Measurements from ENCODE around the gene NUP205.

The NUP205 gene, protein sequence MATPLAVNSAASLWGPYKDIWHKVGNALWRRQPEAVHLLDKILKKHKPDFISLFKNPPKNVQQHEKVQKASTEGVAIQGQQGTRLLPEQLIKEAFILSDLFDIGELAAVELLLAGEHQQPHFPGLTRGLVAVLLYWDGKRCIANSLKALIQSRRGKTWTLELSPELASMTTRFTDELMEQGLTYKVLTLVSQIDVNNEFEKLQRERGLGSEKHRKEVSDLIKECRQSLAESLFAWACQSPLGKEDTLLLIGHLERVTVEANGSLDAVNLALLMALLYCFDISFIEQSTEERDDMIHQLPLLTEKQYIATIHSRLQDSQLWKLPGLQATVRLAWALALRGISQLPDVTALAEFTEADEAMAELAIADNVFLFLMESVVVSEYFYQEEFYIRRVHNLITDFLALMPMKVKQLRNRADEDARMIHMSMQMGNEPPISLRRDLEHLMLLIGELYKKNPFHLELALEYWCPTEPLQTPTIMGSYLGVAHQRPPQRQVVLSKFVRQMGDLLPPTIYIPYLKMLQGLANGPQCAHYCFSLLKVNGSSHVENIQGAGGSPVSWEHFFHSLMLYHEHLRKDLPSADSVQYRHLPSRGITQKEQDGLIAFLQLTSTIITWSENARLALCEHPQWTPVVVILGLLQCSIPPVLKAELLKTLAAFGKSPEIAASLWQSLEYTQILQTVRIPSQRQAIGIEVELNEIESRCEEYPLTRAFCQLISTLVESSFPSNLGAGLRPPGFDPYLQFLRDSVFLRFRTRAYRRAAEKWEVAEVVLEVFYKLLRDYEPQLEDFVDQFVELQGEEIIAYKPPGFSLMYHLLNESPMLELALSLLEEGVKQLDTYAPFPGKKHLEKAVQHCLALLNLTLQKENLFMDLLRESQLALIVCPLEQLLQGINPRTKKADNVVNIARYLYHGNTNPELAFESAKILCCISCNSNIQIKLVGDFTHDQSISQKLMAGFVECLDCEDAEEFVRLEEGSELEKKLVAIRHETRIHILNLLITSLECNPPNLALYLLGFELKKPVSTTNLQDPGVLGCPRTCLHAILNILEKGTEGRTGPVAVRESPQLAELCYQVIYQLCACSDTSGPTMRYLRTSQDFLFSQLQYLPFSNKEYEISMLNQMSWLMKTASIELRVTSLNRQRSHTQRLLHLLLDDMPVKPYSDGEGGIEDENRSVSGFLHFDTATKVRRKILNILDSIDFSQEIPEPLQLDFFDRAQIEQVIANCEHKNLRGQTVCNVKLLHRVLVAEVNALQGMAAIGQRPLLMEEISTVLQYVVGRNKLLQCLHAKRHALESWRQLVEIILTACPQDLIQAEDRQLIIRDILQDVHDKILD (N-terminal part only)

DNA sequence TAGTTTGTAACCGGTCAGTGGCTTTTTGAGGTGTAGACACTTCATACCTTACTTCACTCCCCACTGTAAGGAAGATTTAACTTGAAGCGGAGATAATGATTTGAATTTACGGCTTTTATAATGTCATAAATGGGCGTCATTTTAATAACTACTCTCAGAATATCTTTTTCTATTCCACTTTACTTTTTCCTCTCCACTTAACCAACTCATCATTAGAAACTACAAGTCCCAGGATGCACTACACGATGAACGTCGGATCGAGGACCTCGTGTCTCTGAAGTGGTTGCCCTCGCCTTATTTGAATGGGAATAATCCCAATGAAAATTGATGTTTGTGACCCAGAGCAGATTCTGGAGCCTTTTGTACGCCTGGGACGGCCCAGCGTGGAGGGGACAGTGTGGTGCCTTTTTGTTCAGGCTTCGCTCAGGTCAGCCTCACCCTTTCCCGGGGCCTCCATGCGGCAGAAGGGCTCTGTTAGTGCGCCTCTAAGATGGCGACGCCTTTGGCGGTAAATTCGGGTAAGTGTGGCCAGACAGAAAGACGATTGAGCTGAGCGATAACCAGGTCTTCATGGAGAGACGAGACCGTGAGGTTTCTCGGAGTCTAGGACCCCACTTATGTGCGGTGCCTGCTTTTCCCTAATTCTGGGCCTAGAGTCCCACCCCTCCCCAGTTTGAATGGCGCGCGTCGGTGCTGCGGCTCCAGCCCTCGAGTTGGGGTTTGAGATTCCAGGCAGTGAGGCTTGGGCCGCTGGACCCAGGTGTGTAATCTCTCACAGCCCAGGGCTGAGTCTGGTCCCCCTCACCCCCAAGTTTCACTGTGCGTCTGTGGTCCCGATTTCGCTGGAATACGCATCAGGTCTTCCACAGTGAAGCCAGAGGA, at the start of gene NUP205:
TSS of gene NUP205 (plus strand) at position 463 of the 882 bp plus-strand sequence. CDS start at position 491, 28 bp downstream.
- DNase-seq (ENCODE audit: low spot score) = peak; percentile 78

DNA sequence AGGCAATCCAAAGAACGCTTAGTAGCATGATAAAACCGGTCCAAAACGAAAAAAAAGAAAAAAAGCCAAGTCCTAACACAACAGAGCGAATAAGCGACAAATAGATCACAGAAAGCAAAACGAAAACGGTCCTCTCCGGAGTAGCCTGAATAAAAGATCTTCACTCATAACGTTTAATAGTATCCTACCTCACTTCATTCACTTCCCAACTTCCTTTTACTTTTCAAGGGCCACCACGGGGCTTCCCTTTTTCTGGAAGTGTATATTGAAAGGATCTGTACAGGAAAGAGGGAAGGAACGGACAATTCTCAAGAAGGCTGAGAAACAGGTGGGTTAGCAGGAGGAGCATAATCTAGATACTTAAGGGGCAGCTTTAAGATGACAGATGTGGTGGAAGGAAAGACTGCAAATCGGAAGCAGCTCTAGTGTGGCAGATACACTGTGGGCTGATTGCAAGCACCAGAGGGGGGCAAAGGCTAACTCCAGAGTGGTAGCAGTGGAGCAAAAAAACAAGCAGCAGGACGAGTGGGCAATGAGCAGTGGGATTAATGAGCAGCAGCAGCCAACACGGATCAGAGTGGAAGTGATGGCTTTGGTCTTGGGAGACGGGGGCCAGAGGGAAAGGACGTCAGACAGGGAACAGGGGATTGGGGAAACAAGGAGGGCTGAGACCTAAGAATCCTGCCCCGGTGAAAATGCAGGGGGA, 48.7 kb upstream of the NUP205 start:
- peak; percentile 43 for DNase-seq (ENCODE audit: low spot score)

DNA sequence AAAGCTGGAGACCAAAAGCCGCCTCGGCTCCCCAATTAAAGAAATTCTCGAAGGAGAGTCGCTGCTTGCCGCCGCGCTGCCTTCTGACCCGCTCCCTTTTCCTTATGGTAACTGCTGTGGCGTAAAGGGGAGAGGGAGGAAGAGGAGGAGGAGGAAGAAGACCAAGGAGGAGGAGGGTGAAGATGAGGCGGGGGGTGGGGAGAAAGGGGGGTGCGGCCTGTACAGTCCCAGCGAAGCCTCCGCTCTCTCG, 48.2 kb upstream of the NUP205 start:
- DNase-seq (ENCODE audit: low spot score) = no peak

DNA sequence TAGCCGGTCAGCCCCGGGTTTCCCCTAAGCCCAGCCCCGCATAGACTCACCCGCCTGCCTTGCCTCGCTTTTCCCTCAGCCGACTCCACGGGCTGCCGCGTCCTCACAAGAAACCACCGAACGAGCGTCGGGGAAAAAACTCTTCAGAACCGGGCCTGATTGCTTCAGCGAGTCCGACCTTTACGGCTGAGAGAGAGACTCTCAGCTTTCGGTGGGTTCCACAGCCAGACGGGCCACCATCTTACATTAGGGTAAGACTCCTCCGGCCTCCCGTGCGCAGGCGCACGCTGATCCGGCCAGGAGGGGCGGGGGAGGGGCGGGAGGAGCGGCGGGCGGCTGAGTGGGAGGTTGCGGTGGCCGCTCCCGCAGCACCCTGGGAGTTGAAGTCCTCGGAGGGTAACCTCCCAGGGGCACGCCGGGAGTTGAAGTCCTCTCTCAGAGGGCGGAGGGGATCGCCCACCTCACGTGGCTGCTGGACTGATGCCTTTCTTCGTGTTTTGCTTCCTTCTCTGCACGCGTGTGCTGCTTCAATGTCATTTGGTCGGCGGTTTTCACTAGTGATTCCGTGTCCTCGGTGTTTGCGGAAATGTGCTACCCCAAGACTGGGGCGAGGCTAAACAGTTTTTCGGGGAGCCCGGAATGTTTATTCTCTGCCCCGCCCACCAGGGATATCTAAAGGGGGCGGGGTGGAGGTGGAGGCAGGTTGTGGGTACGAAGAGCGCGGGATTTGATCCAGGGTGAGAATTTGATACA, 47.7 kb upstream of the NUP205 start, which contains the start of gene CNOT4:
TSS of gene CNOT4 (minus strand) at position 264 of the 753 bp plus-strand sequence. CDS start 71,771 bp downstream, outside the sequence.
- DNase-seq (ENCODE audit: low spot score) = peak; percentile 96

DNA sequence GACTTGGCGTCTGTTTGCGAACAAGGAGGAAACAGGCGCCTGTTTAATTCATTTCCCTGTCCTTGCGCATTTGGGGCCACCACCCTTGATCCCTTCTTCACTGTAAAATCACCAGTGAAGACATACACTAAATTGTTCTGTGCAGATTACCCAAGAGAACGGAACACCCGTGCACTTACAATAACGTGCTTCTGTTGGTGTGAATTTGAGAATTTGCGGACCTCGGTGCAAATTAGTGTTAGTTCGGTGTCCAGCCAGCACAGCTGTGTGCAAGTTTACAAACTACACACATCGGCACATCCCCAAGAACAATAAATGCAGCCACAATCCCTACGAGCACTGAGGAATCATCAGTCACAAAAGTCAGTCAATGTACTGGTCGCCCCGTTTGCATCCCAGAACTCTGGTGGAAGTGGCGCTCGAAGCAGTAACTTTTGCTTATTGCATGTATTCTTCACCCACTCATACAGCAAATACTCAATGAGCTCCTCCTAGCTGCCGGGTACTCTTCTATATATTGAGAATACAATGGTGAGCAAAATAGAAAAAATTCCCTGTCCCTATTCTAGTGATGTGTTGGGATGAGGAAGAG, 47.0 kb upstream of the NUP205 start:
- peak; percentile 31 for DNase-seq (ENCODE audit: low spot score)

DNA sequence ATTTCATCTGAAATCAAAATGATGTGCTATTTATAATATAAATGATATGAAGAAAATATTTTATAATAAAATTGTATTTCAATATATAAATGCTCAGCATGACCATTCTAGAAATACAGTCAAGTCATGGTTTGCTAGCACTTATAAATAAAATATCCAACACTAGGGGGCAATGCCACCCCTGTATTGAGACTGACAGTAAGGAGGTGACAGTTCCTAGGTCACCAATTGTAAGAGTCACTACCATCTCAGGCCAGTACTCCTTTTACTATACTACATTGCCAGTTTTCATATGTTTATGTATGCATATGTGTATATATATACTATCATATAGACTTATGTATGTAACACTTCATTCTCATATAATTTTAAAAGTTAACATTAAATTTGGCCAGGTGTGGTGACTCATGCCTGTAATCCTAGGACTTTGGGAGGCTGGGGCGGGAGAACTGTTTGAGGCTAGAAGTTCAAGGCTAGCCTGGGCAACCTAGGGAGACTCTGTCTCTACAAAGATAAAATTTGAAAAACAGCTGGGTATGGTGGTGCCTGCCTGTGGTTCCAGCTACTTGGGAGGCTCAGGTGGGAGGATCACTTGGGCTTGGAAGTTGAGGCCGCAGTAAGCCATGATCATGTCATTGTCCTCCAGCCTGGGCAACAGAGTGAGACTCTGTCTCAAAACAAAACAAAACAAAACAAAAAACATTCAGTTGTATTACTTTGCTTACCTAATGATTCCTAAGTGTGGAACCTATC, 45.4 kb upstream of the NUP205 start:
- peak; percentile 74 for DNase-seq (ENCODE audit: low spot score)

DNA sequence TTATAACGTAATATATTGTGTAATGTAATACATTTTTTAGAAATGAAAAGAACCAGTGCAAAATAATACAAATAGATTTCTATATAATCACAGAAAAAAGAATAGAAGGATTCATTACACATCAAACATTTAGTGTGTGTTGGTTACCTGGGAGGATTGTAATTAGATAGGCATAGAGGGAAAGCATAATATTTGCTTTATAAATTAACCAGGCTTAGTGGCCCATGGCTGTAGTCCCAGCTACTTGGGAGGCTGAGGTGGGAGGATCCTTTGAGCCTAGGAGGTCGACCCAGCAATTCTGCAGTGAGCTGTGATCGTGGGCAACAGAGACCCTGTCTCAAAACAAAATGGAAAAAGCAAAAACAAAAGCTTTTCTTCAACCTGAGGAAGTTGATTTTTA, 42.9 kb upstream of the NUP205 start:
- DNase-seq (ENCODE audit: low spot score) = no peak

DNA sequence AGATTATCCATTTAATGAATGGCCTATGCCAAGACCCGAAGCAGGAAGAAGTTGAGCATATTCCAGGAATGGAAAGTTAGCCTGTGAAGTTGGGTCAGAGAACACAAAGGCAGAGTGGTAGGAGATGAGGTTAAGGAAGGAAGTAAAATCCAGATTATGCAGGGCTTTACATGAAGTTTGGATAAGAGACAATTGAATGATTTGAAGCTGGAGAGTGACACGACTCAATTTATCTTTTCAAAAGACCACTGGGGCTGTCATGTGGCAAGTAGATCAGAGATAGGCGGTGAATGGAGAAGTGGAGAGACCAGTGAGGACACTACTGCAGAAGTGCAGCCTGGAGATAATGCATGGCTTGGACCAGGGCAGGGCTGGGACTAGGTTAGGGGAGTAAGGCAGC, 40.7 kb upstream of the NUP205 start:
- no peak for DNase-seq (ENCODE audit: low spot score)

DNA sequence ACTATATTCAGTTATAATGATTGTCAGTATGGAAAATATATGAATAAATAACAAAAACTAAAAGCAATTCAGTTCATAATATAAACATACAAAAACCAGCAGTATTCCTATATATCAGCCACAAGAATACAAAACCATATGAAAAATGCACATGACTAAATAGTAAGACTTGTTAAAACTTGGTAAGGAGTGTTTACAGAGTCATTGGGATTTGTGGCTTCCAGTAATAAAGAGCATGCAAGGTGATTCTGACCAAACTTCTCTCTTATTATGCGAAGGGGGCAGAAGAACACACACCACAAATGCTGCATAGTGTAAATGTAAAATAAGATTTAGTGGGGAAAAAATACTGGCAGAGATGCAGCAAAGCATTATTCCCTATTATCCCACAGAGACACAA, 39.0 kb upstream of the NUP205 start:
- no peak for DNase-seq (ENCODE audit: low spot score)

DNA sequence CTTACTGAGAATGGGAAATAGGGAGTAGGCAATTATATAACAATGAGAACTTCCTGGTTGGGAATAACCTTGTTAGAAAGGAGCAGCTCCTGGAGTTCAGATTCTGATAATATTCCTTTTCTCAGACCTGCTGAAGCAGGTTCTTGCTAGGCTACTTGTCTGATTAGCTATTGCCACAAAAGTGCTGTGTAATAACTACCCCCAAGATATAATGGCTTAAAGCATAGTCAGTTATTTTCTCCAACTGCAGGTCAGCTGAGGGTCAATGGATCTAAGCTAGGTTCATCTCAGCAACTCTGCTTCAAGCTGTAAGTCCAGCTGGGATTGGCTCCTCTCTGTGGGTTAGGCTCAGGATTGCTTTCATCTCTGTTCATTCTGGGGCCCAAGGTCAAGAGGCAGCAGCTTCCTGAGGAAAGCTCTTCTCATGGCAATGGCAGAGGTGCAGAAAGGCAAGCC, 38.5 kb upstream of the NUP205 start:
- DNase-seq (ENCODE audit: low spot score) = no peak

DNA sequence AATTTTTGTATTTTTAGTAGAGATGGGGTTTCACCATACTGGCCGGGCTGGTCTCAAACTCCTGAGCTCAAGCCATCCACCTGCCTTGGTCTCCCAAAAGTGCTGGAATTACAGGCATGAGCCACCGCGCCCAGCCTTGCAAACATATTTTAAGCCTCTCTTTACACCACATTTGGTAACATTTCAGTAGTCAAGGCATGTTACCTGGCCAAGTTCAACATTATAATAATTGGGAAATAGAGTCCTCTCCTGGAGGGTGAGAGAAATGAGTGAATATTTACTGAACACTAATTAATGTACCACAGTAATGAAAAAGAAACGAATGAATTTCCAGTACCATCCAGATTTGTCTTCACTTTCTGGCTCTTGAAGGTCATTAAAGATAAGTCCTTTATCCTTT, 37.8 kb upstream of the NUP205 start:
- DNase-seq (ENCODE audit: low spot score) = no peak

DNA sequence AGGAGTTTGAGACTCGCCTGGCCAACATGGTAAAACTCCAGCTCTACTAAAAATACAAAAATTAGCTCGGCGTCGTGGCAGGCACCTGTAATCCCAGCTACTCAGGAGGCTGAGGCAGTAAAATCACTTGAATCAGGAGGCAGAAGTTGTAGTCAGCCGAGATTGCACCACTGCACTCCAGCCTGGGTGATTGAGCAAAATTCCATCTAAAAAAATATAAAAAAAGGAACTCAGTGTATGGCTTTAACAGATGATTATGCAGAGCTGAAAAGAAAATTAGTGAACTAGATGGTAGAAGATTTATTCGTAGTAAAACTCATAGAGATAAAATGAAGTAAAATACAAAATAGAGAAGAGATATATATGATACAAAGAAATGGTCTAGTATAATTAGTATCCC, 35.2 kb upstream of the NUP205 start:
- DNase-seq (ENCODE audit: low spot score) = no peak

DNA sequence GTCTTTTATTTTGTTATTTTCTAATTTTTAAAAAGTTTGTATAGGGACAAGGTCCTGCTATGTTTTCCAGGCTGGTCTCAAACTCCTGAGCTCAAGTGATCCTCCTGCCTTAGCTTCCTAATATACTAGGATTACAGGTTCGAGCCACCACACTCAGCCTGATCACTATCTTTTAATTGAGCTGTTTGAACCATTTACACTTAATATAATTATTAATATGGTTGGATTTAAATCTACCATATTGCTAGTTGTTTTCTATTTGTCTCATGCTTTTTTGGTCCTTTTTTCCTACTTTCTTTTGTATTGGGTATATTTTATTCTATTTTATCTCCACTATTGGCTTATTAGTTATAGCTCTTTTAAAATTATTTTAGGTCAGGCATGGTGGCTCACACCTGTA, 34.6 kb upstream of the NUP205 start:
- no peak for DNase-seq (ENCODE audit: low spot score)

DNA sequence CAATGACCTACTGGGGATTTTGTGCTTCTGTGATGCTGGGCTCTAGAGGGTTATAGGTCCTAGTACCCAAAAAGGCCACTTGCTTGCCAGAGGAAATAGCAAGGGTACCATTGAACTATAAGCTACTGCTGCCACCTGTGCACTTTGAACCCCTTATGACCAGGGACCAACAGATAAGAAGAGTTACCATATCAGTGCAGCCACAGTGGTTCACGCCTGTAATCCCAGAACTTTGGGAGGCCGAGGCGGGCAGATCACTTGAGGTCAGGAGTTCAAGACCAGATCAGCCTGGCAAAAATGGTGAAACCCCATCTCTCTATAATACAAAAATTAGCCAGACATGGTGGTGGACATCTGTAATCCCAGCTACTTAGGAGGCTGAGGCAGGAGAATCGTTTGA, 32.3 kb upstream of the NUP205 start:
- DNase-seq (ENCODE audit: low spot score) = no peak

DNA sequence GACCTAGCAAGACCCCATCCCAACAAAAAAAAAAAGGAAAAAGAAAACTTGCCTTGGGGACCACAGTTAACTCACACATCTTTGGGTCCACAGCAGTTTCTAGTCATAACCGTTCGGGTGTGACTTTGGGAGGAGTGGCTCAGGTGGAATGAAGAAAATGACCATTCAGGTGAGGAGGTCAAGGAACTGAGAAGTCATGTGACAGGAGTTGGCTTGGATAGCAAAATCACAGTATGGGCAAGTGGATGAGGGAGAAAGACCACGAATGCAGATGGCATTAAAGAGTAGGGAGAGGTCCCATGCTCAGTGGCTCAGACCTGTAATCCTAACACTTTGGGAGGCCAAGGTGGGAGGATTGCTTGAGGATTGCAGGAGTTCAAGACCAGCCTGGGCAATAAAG, 30.7 kb upstream of the NUP205 start:
- DNase-seq (ENCODE audit: low spot score) = no peak

DNA sequence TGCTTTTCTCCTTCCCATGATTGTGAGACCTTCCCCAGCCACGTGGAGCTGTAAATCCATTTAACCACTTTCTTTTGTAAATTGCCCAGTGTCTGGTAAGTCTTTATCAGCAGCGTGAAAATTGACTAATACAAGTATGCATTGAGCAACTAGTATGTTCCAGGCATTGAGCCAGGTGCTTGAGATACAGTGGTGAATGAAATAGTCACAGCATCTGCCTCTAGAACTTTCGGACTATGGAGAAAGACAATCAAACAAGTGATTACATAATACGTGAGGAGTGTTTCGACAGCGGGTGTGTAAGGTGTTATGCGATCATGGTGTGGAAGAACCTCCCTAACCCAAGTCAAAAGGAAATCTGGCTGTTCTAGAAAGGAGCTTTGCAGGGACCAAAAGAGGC, 21.6 kb upstream of the NUP205 start:
- no peak for DNase-seq (ENCODE audit: low spot score)

DNA sequence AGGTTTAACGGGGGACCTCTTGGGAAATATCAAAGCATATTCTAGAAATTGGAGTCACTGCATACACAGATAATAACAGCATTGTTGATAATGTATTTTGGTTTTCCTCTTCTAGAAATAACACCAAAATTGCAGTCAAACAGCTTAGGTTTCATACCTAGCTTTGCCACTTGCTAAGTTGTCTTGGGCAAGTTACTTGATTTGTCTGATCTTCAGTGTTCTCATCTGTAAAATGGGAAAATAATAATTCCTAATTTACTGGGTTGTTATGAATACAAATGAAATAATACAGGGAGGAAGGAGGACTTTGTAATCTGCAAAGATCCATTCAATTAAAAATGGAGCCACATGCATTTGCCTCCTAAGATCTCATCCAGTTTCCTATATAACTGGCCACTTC, 20.3 kb upstream of the NUP205 start:
- no peak for DNase-seq (ENCODE audit: low spot score)

DNA sequence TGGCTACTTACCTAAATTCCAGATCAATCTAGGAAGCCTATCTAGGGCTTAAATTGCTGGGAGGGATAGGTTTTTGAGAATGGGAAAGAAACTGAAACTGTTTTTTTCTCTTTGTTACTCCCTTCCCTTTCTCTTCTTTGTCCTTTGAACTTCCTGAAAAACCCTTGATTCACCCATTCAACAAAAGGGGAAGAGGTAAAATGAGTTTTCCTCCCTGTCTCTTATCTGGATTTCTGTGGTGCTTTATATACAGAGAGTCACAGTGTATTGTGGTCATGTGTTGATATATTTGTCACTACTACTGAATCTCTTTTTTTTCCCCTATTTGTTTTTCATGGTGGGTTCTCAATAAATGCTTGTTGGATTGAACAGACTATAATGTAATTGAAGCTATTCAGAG, 19.8 kb upstream of the NUP205 start:
- DNase-seq (ENCODE audit: low spot score) = no peak

DNA sequence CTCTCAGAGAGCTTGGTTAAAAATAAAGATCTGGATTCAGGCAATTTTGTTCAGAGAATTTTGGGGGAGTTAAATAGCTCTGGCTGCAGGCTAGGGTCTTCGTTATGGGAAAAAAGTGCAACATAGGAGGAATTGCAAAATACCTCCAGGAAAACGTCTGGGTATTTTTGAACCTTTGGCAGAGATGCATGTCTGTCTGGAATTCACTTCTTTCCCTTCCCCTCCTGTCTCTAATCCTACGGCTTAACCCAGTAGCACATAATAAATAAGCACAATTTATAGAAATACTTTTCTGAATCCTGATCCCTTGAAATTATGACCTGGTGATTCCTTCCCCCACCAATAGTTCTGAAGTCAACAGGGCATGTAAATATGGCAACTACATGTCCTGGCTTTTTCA, 19.3 kb upstream of the NUP205 start:
- no peak for DNase-seq (ENCODE audit: low spot score)
